Heart right ventricle (tissue), 16 donors: ENCODE data around the gene ZNF75A. TPM values are rescaled to one million over a fixed set of nuclear protein-coding genes. Genes with fewer than 3 reads are reported as not detected.

ENCODE experiments used
- ATAC-seq, 8 donors: fragments of 200-7000 bp; cut with Tn5 transposase; one replicate each; pipeline ENCODE4 v1.9.1; 2020; ENCODE audit warnings: mild to moderate bottlenecking in 8 of 8, moderate library complexity in 8 of 8, moderate number of reproducible peaks in 1 of 8
- DNase-seq, 2 donors: peaks; one replicate each; pipeline ENCODE4 v3.0.0-alpha.2; 2020
- H3K27ac ChIP-seq, 10 donors: fragments of 200-600 bp; sonication (generic) in 2 of 10; one replicate each; pipeline versions ENCODE4 v1.5.0 to v1.8.0; 2020 to 2022; ENCODE audit warnings: mild to moderate bottlenecking in 3 of 10
- H3K27me3 ChIP-seq, 7 donors: fragments of 200-600 bp; one replicate each; pipeline ENCODE4 v1.8.0; 2021 to 2022; ENCODE audit warnings: mild to moderate bottlenecking in 2 of 7
- H3K36me3 ChIP-seq, 9 donors: fragments of 200-600 bp; sonication (generic) in 1 of 9; one replicate each; pipeline versions ENCODE4 v1.5.0 to v1.8.0; 2020 to 2022; ENCODE audit warnings: mild to moderate bottlenecking in 2 of 9
- H3K4me1 ChIP-seq, 9 donors: fragments of 200-600 bp; sonication (generic) in 1 of 9; one replicate each; pipeline versions ENCODE4 v1.5.0 to v1.8.0; 2020 to 2022; ENCODE audit warnings: mild to moderate bottlenecking in 4 of 9
- H3K4me3 ChIP-seq, 10 donors: fragments of 200-600 bp; sonication (generic) in 2 of 10; one replicate each; pipeline versions ENCODE4 v1.5.0 to v1.8.0; 2020 to 2022; ENCODE audit warnings: mild to moderate bottlenecking in 7 of 10, moderate library complexity in 2 of 10
- H3K9me3 ChIP-seq, 11 donors: fragments of 200-600 bp in 10 of 11; sonication (generic) in 2 of 11; one replicate each; pipeline versions ENCODE4 v1.5.0 to v1.8.0; 2013 to 2022; ENCODE audit warnings: mild to moderate bottlenecking in 2 of 11, control low read depth in 1 of 11, moderate library complexity in 1 of 11
- CTCF ChIP-seq, 9 donors: fragments of 200-600 bp; sonication (generic) in 2 of 9; IDR thresholded peaks; one replicate each; pipeline versions ENCODE4 v1.5.0 to v1.8.0; 2021 to 2022; ENCODE audit warnings: antibody characterized with exemption in 9 of 9, mild to moderate bottlenecking in 5 of 9, moderate library complexity in 1 of 9
- WGBS, 2 donors: extraction: QIAGEN DNeasy Blood & Tissue Kit; methylation state at CpG; one replicate each; pipeline ENCODE4 v1.1.7; 2013; ENCODE audit warnings: inconsistent platforms in 1 of 2; 5-methylcytosine and 5-hydroxymethylcytosine counted together
- intact Hi-C, 10 donors: fragments of 100-400 bp; cut with DNase I; formaldehyde crosslinking; loops; one replicate each; pipeline versions ENCODE4 v1.11.1 to v1.14.2; 2022
- polyA plus RNA-seq, 2 donors: library from polyadenylated mRNA; stranded (reverse); fragments of 200-250 nt; gene quantifications; one replicate each; pipeline ENCODE4 v1.2.3, GENCODE V29; 2013
- total RNA-seq, 10 donors: library from RNA; stranded (reverse); fragmentation: NEBNext Ultra II Directional in 3 of 10; extraction: Animal tissue kit (Norgen Biotek cat#: 25700) in 3 of 10; gene quantifications; one replicate each; pipeline versions ENCODE4 v1.2.1 to v1.2.4, GENCODE V29; 2021 to 2023
- donor health status: Arrhythmogenic right ventricular cardiomyopathy.
- donor health status: ischemic (EF 13 %, LVEDD 7.1; RV severe dilation, severe dysfunction).
- donor health status: healthy with polysubstance abuse.
- donor health status: DM: no; HTN: yes; CAD: no.
- donor health status: DM: no; HTN: no; CAD: no.
- donor health status: ischemic (EF 25% LVEDD 6.9; RV normal size, moderate dysfunction).
- donor health status: ischemic (EF 25% LVEDD 5.7; RV mildly dilated, moderate dysfunction).
- donor health status: healthy.
- donor health status: DM: yes; HTN: yes; CAD: no.
- donor health status: Ischemic cardiomyopathy.
- donor health status: ischemic (EF 35%, LVEDD 5.7; RV mildly dilated, moderate dysfunction).
- donor health status: nonischemic (EF 11% LVEDD 7.7; RV severe dilation, severe dysfunction).
- donor health status: DM: yes; HTN: yes; CAD: no.
- donor health status: PGD.
- donor health status: ischemic (EF 29% LVEDD 5.4; RV normal size, mild dysfunction).
- donor health status: nonischemic (EF 23%, LVEDD 6.1; RV moderate dilation, normal function).

ZNF75A gene
- total and polyA plus RNA-seq, 12 donors: 9.1 to 33.9 (median 21.6) TPM

- intact Hi-C loops: loop anchor here in 7 of 10 donors (1.0 to 10.0 kb wide), 6 partner anchors 18 to 174 kb away; partner anchors contain the start of genes TIGD7 (in 2 of the 7), ZNF75A (in 2 of the 7) and ZNF200 (in 1 of the 7)
- H3K4me1 ChIP-seq: peaks cover 9 to 32% (median 26%) of the 10 kb centered on the region in 9 donors
- H3K9me3 ChIP-seq: peaks cover 0 to 36% (median 20%) of the 10 kb centered on the region in 11 donors
- no peak for TF ChIP-seq CTCF (IDR thresholded peaks at IDR 0.05)
- H3K4me3 ChIP-seq: peak within 1 kb of the TSS; percentile 75 to 100 (median 95)
- ATAC-seq (peak; percentile 94 to 98 (median 96)), DNase-seq (peak; percentile 94 to 97)
- H3K36me3 ChIP-seq: peaks cover 0 to 32% (median 25%) of the 10 kb centered on the region in 9 donors
- peak within 1 kb of the TSS; percentile 98 to 99 (median 99) for H3K27ac ChIP-seq
- WGBS, 2 donors: 0% methylated on average over 72 of the region's 72 CpGs
- H3K27me3 ChIP-seq: no peaks in the 10 kb centered on the region
Observed at GRCh38 chr16:3282730-3283542, 22.4 kb upstream of the ZNF75A start, which contains the start of gene ZNF263. ZNF263 (plus strand) TSS chr16:3283491; CDS start chr16:3283819, 328 bp downstream.

- Histone ChIP-seq H3K36me3 (peaks cover 0 to 41% (median 33%) of the 10 kb centered on the region in 9 donors), H3K27me3 (no peaks in the 10 kb centered on the region), H3K27ac (peak overlapping the region; percentile 98 to 99 (median 99)), H3K4me1 (peaks cover 9 to 32% (median 26%) of the 10 kb centered on the region in 9 donors), H3K4me3 (peak overlapping the region; percentile 75 to 100 (median 95)), H3K9me3 (peaks cover 0 to 44% (median 28%) of the 10 kb centered on the region in 11 donors)
- 4% methylated on average over 56 of the region's 56 CpGs for WGBS, 2 donors
- no peak for TF ChIP-seq CTCF (IDR thresholded peaks at IDR 0.05)
- ATAC-seq (peak in 1 of 8 donors; percentile 19), DNase-seq (peak in 1 of 2 donors; percentile 30)
- intact Hi-C loops: loop anchor here in 6 of 10 donors (1.0 to 10.0 kb wide), 6 partner anchors 19 to 174 kb away; partner anchors contain the start of genes TIGD7 (in 2 of the 6), ZNF75A (in 2 of the 6) and ZNF200 (in 1 of the 6)
Observed at GRCh38 chr16:3283543-3284447, 21.5 kb upstream of the ZNF75A start.

- Histone ChIP-seq H3K9me3 (peaks cover 0 to 58% (median 42%) of the 10 kb centered on the region in 11 donors), H3K27ac (no peak overlapping the region), H3K36me3 (peaks cover 10 to 54% (median 46%) of the 10 kb centered on the region in 9 donors), H3K27me3 (no peaks in the 10 kb centered on the region), H3K4me3 (peak overlapping the region in 6 of 10 donors; percentile 84 to 100 (median 97)), H3K4me1 (peaks cover 9 to 32% (median 26%) of the 10 kb centered on the region in 9 donors)
- WGBS, 2 donors: 83 to 85% methylated on average over 6 of the region's 6 CpGs
- no peak for DNase-seq
- TF ChIP-seq CTCF (IDR thresholded peaks at IDR 0.05): no peak
- intact Hi-C loops: loop anchor here in 1 of 10 donors (10.0 kb wide), 1 partner anchor 50 kb away; the partner anchor contains the start of gene ZNF200
- ATAC-seq: no peak
Observed at GRCh38 chr16:3285131-3285530, 20.2 kb upstream of the ZNF75A start.
